Measurements from ENCODE around the gene UBR1.
"Not testable (repeated sequence)": the region's sequence is repeated elsewhere in the genome, so short reads cannot be mapped to it uniquely, and the experiment has no call there.

Gene UBR1

GRCh38 chr15:42908538-42908937 lies 197.3 kb downstream of the UBR1 start:
- Histone ChIP-seq H3K79me2 (ENCODE audit: insufficient read depth, low read length) (peaks cover 31% of the 10 kb centered on the region), H2AFZ (ENCODE audit: low read length) (no peak overlapping the region), H3K4me3 (ENCODE audit: low read depth, low read length, poor library complexity, severe bottlenecking) (no peak overlapping the region), H3K4me2 (ENCODE audit: low read length) (no peak overlapping the region), H3K27me3 (ENCODE audit: insufficient read depth, low read length) (no peaks in the 10 kb centered on the region), H3K9me3 (ENCODE audit: low read length) (no peaks in the 10 kb centered on the region), H3K9ac (ENCODE audit: low read length) (no peak overlapping the region), H3K27ac (ENCODE audit: low read depth, low read length, poor library complexity, severe bottlenecking) (no peak overlapping the region), H3K4me1 (ENCODE audit: insufficient read depth, low read length, severe bottlenecking) (no peaks in the 10 kb centered on the region), H3K9me2 (ENCODE audit: low read depth, low read length) (no peaks in the 10 kb centered on the region), H3F3A (ENCODE audit: insufficient read depth, low read length) (no peaks in the 10 kb centered on the region), H3K36me3 (ENCODE audit: insufficient read depth, low read length) (no peaks in the 10 kb centered on the region), H4K20me1 (ENCODE audit: insufficient read depth, low read length) (no peaks in the 10 kb centered on the region)
- TF ChIP-seq EZH2 (IDR thresholded peaks at IDR 0.05; ENCODE audit: borderline replicate concordance, low read length) = no peak

DNA sequence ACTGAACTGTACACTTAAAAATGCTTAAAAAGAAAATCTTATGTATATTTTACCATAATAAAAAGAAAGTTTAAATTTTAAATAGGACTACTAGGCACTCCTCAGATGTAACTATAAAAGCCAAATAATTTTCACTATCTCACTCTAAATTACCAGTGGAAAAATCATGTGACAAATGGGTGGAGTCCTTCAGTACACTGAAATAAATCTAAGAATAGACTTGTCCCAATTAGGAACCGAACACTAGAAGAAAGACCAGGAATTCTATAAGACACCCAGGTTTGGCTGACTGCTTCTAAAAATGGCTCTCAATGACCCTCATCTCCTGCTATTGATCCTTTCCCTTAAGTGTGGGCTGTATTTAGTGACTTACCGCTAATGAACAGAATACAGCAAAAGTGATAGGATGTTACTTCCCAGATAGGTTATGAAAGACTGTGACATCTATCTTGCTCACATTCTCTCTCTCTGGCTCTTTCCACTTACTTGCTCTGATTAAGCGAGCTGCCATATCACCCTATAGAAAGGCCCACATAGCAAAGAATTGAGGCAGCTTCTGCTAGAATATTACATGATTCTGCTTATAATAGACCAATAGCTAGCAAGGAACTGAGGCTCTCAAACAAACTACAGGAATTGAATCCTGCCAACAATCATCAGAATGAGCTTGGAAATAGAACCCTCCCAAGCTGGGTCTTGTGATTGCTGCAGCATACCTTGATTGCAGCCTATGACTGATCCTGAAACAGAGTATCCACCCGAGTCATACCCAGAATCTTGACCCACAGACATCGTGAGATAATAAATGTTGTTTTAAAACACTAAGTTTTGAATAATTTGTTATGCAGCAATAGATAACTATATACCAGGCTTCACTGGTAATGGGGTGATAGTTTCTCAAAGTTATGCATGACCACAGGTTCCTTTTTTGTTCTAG lies 202.2 kb downstream of the UBR1 start:
- no peaks in the 10 kb centered on the region for H3K4me1 ChIP-seq (ENCODE audit: insufficient read depth, low read length, severe bottlenecking)
- peaks cover 4% of the 10 kb centered on the region for H3K79me2 ChIP-seq (ENCODE audit: insufficient read depth, low read length)
- no peaks in the 10 kb centered on the region for H3K27me3 ChIP-seq (ENCODE audit: insufficient read depth, low read length)
- H3K9me3 ChIP-seq (ENCODE audit: low read length) = no peaks in the 10 kb centered on the region
- no peaks in the 10 kb centered on the region for H3F3A ChIP-seq (ENCODE audit: insufficient read depth, low read length)
- H3K27ac ChIP-seq (ENCODE audit: low read depth, low read length, poor library complexity, severe bottlenecking) = no peak overlapping the region
- no peak overlapping the region for H3K4me3 ChIP-seq (ENCODE audit: low read depth, low read length, poor library complexity, severe bottlenecking)
- no peaks in the 10 kb centered on the region for H3K36me3 ChIP-seq (ENCODE audit: insufficient read depth, low read length)
- H3K9me2 ChIP-seq (ENCODE audit: low read depth, low read length) = no peaks in the 10 kb centered on the region
- H2AFZ ChIP-seq (ENCODE audit: low read length) = no peak overlapping the region
- H3K4me2 ChIP-seq (ENCODE audit: low read length) = no peak overlapping the region
- no peaks in the 10 kb centered on the region for H4K20me1 ChIP-seq (ENCODE audit: insufficient read depth, low read length)
- no peak overlapping the region for H3K9ac ChIP-seq (ENCODE audit: low read length)
- TF ChIP-seq EZH2 (IDR thresholded peaks at IDR 0.05; ENCODE audit: borderline replicate concordance, low read length) (no peak), CTCF (IDR thresholded peaks at IDR 0.05; ENCODE audit: low read length) (no peak)

- H4K20me1 ChIP-seq (ENCODE audit: insufficient read depth, low read length); H3K27ac ChIP-seq (ENCODE audit: low read depth, low read length, poor library complexity, severe bottlenecking); H3K9me3 ChIP-seq (ENCODE audit: low read length); H3K4me1 ChIP-seq (ENCODE audit: insufficient read depth, low read length, severe bottlenecking); H3K9ac ChIP-seq (ENCODE audit: low read length); H3K27me3 ChIP-seq (ENCODE audit: insufficient read depth, low read length); H3K36me3 ChIP-seq (ENCODE audit: insufficient read depth, low read length); H3F3A ChIP-seq (ENCODE audit: insufficient read depth, low read length); H2AFZ ChIP-seq (ENCODE audit: low read length); H3K79me2 ChIP-seq (ENCODE audit: insufficient read depth, low read length); H3K9me2 ChIP-seq (ENCODE audit: low read depth, low read length); H3K4me3 ChIP-seq (ENCODE audit: low read depth, low read length, poor library complexity, severe bottlenecking); H3K4me2 ChIP-seq (ENCODE audit: low read length): not testable (repeated sequence)
Observed at GRCh38 chr15:42893911-42894310, 211.9 kb downstream of the UBR1 start.
